Gastroesophageal sphincter (tissue), 3 donors: ENCODE results near the gene ASF1A.

ENCODE experiments used
- CTCF ChIP-seq, 4 experiments: fragments of 200-600 bp in 2 of 4; fragments of 450-650 bp in 2 of 4; sonication (generic) in 1 of 4; IDR thresholded peaks; one replicate each; pipeline ENCODE4 v1.5.1; 2017 to 2019; ENCODE audit warnings: antibody characterized with exemption in 4 of 4, mild to moderate bottlenecking in 2 of 4, moderate library complexity in 2 of 4
- EP300 ChIP-seq: sonication (generic); formaldehyde crosslinking; IDR thresholded peaks from one replicate; pipeline ENCODE4 v1.6.1; 2017; ENCODE audit warnings: antibody characterized with exemption, mild to moderate bottlenecking
- POLR2AphosphoS5 ChIP-seq: sonication (generic); formaldehyde crosslinking; IDR thresholded peaks from one replicate; pipeline ENCODE4 v1.6.1; 2017; ENCODE audit warnings: antibody characterized with exemption

- no peak for TF ChIP-seq POLR2AphosphoS5
- no peak for TF ChIP-seq CTCF (IDR thresholded peaks at IDR 0.05)
- TF ChIP-seq EP300, result no peak
Observed at GRCh38 chr6:118862443-118862842, 31.5 kb upstream of the ASF1A start.
